Astrocyte (in vitro differentiated cells and primary cell): Measurements from ENCODE around the gene TNRC6C.

Experiments used
- EZH2 ChIP-seq: IDR thresholded peaks from 2 replicates; pipeline ENCODE4 v1.6.1; 2012; ENCODE audit warnings: mild to moderate bottlenecking, low read length, inconsistent platforms; ENCODE audit not compliant: insufficient read depth
- TF ChIP-seq, protein P1 (sequence below): IDR thresholded peaks from 2 replicates; pipeline ENCODE4 v1.5.1; 2011; ENCODE audit warnings: low read depth, mild to moderate bottlenecking, inconsistent platforms, low read length, moderate library complexity; ENCODE audit not compliant: insufficient read depth

DNA sequence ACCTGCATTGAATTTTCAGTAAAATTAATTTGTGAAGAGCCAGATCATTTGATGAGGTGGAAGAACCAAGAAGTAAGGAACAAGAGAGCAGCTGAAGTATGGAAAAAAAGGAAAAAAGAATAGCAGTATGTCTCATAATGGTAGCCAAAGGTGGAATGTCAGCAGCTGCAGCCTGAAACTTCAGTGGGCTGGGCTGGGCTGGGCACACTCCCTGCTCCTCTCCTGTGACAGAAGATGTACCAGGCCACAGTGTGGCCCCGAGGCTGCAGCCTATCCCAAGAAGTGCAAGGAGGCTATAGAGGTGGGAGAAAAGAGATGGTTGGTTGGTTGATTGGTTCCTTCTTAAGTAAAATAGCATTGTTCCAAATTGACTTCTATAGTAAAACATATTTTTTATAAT is 84.5 kb downstream of the TNRC6C start:
- TF ChIP-seq, protein P1, sequence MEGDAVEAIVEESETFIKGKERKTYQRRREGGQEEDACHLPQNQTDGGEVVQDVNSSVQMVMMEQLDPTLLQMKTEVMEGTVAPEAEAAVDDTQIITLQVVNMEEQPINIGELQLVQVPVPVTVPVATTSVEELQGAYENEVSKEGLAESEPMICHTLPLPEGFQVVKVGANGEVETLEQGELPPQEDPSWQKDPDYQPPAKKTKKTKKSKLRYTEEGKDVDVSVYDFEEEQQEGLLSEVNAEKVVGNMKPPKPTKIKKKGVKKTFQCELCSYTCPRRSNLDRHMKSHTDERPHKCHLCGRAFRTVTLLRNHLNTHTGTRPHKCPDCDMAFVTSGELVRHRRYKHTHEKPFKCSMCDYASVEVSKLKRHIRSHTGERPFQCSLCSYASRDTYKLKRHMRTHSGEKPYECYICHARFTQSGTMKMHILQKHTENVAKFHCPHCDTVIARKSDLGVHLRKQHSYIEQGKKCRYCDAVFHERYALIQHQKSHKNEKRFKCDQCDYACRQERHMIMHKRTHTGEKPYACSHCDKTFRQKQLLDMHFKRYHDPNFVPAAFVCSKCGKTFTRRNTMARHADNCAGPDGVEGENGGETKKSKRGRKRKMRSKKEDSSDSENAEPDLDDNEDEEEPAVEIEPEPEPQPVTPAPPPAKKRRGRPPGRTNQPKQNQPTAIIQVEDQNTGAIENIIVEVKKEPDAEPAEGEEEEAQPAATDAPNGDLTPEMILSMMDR, result no peak
- no peak for TF ChIP-seq EZH2
